GM12872 (cell line): ENCODE measurements around the gene DEPDC7.

ENCODE experiments used
- TF ChIP-seq, protein P1 (sequence below): IDR thresholded peaks from 3 replicates; pipeline ENCODE4 v1.5.1; 2011; ENCODE audit warnings: low read depth, mild to moderate bottlenecking, low read length, moderate library complexity; ENCODE audit not compliant: insufficient read depth

The DEPDC7 gene

DNA sequence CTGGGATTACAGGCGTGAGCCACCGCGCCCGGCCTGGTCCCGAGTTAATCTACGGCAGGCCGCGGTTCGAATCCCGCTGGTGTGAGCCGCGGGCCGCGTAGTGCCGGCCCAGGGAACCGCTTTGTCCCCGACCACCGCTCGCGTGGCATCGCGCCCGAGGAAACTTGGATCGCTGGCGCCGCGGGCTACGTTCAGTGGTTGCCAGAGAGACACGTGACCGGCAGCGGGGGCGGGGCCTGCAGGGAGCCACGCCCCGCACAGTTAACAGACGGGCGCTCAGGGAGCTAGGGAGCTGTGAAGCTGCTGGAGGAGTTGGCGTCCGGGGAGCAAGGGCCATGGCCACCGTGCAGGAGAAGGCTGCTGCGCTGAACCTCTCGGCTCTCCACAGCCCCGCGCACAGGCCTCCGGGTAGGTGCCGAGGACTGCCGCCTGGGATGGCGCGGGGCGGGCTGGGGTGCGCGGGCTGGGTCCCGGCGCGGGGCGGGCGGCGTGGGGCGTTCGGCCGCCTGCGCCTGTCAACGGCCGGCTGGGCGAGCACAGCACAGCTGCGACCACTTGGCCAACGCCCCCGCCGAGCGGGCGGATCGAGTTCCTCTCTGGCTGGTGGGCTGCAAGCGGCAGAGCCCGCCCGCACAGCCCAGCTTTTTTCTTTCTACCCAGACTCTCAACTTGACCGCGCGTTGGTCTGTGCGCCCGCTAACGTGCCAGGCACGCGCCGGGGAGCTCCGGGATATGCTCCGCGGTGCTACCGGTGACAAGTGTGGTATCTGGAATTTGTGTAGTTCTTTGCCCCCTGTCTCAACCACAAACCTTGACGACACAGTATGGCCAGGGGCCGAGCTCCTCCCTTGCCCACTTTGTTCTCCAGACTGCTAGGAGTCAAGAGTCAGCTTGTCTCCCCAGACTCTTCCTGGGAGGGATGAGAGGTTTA is at the start of gene DEPDC7:
TSS of gene DEPDC7 (plus strand) at position 258 of the 931 bp plus-strand sequence. CDS start at position 336, 78 bp downstream.
- TF ChIP-seq, protein P1, sequence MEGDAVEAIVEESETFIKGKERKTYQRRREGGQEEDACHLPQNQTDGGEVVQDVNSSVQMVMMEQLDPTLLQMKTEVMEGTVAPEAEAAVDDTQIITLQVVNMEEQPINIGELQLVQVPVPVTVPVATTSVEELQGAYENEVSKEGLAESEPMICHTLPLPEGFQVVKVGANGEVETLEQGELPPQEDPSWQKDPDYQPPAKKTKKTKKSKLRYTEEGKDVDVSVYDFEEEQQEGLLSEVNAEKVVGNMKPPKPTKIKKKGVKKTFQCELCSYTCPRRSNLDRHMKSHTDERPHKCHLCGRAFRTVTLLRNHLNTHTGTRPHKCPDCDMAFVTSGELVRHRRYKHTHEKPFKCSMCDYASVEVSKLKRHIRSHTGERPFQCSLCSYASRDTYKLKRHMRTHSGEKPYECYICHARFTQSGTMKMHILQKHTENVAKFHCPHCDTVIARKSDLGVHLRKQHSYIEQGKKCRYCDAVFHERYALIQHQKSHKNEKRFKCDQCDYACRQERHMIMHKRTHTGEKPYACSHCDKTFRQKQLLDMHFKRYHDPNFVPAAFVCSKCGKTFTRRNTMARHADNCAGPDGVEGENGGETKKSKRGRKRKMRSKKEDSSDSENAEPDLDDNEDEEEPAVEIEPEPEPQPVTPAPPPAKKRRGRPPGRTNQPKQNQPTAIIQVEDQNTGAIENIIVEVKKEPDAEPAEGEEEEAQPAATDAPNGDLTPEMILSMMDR = no peak

DNA sequence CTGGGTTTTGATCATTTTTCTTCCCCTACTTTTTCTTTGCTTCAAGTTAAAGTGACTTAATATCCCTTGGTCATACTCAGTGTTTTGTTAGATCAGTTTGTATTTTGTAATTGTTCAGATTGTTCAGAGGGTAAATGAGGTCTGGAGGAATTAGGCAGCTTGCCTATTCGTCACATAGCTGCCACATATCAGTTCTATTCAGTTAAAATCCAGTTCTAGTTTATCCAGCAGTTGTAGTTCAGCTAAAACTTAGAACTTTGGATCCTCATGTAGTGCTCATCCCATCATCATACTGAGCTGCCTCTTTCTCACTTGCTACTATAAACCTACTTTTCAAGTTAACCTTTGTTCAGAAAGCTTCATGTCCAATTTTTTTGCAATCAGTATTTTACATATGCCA is 47.1 kb upstream of the DEPDC7 start:
- TF ChIP-seq, protein P1 = no peak

DNA sequence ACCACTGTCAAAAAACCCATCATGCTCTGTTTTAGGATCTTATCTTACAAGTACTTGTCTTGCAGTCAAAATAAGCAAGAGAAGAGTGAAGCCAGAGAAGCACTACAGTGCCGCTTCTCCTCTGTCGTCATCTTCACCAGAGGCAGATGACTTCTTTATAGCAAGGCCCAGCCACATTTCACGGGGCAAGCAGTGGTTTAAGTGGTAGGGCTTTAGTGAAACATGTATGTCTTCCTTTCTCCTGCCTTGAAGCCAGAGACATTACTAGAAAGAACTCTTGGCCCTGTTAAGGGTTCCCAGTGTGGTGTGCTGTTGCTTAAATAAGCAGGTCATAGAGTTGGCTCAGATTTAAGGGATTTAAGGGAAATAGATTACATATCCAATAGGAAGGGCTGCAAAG is 42.9 kb upstream of the DEPDC7 start:
- TF ChIP-seq, protein P1 = no peak

DNA sequence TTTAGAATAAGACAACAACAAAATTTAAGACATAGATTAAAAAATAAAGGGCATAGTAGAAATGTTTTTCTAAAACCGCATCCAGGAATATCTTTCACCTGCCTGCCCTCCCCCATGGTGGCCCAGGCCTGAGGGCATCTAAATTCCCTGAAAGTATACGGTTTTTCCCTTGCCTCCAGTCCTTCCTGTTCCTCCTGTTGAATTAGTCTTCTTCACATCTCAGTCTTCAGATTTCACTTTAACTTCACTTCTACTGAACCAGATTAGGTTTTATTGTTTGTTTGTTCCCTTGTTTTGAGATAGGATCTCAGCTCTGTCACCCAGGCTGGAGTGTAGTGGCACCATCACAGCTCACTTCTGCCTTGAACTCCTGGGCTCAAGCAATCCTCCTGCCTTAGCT is 33.1 kb upstream of the DEPDC7 start:
- TF ChIP-seq, protein P1 = no peak

DNA sequence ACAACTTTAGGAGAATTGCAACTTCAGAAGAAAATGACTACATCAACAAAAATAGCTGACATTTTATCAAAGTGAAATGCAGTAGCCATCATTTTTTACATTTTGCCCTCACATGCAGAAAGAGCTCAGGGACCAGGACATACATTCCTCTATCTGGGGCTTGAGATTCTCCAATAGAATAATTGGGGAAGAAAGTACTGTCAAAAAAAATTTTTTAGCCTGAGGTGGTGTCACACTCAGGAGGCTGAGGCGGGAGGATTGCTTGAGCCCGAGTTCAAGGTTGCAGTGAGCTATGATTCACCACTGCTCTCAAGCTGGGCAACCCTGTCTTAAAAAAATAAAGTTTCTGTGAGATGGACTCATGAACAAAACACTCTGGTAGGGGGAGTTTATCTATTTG is 32.2 kb upstream of the DEPDC7 start:
- TF ChIP-seq, protein P1 = no peak

DNA sequence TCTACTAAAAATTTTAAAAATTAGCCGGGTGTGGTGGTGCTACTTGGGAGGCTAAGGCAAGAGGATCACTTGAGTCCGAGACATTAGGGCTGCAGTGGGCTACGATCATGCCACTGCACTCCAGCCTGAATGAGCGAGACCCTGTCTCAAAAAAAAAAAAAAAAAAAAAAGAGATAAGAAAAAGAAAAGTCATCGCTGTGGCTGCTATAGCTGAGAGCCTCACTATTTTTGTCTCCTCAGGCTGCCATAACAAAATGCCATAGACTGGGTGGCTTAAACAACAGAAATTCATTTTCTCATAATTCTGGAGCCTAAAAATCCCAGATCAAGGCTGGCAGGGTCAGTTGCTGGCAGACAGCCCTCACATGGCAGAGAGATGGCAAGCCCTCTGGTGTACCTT is 30.1 kb upstream of the DEPDC7 start:
- TF ChIP-seq, protein P1 = no peak

DNA sequence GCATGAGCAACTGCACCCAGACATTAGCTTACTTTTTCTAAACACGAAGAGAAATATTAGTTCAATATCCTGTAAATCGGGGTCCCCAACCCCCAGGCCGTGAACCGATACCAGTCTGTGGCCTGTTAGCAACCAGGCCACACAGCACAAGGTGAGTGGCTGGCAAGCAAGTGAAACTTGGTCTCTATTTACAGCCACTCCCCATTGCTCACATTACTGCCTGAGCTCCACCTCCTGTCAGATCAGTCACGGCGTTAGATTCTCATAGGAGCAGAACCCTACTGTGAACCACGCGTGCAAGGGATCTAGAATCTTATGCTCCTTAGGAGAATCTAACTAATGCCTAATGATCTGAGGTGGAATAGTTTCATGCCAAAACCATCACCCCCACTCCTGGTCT is 27.8 kb upstream of the DEPDC7 start:
- TF ChIP-seq, protein P1 = no peak
